Measurements from ENCODE around the gene CFAP410. TPM values are rescaled to one million over a fixed set of nuclear protein-coding genes. Genes with fewer than 3 reads are reported as not detected.

Gene CFAP410
- total RNA-seq, 6 experiments from 2014 or later, result 6.9 to 15.4 (median 13.1) TPM

GRCh38 chr21:44356636-44357035, 17.4 kb upstream of the CFAP410 start:
- no peak overlapping the region for H3K4me3 ChIP-seq
- no peaks in the 10 kb centered on the region for H3K9me3 ChIP-seq
- H3K27me3 ChIP-seq, result no peaks in the 10 kb centered on the region
- no peak overlapping the region for H3K27ac ChIP-seq
- intact Hi-C loops (cut with DNase I), result no loop called here
- peaks cover 0 to 10% (median 3%) of the 10 kb centered on the region in 4 donors for H3K4me1 ChIP-seq
- ATAC-seq, result no peak
- WGBS (ENCODE audit: insufficient coverage, low coverage, low lambda C conversion rate, missing lambda C conversion rate), result 78% methylated on average over 6 of the region's 6 CpGs
- TF ChIP-seq CTCF (IDR thresholded peaks at IDR 0.05) (no peak), POLR2A (IDR thresholded peaks at IDR 0.05) (no peak)
- no peak for DNase-seq
- no peaks in the 10 kb centered on the region for H3K36me3 ChIP-seq

GRCh38 chr21:44356160-44356559, 17.0 kb upstream of the CFAP410 start:
- no peak for TF ChIP-seq CTCF (IDR thresholded peaks at IDR 0.05)
- TF ChIP-seq POLR2A (IDR thresholded peaks at IDR 0.05), result no peak
- no peaks in the 10 kb centered on the region for H3K9me3 ChIP-seq
- no peak overlapping the region for H3K27ac ChIP-seq
- intact Hi-C loops (cut with DNase I), result no loop called here
- DNase-seq, result no peak
- H3K27me3 ChIP-seq, result peaks cover 0 to under 1% of the 10 kb centered on the region in 2 donors
- peaks cover 0 to 10% (median 3%) of the 10 kb centered on the region in 4 donors for H3K4me1 ChIP-seq
- no peaks in the 10 kb centered on the region for H3K36me3 ChIP-seq
- WGBS (ENCODE audit: insufficient coverage, low coverage, low lambda C conversion rate, missing lambda C conversion rate), result 84% methylated on average over 11 of the region's 11 CpGs
- no peak overlapping the region for H3K4me3 ChIP-seq
- no peak for ATAC-seq

- H3K4me1 ChIP-seq, result peaks cover 0 to 10% (median 3%) of the 10 kb centered on the region in 4 donors
- H3K27me3 ChIP-seq, result peaks cover 0 to 3% of the 10 kb centered on the region in 2 donors
- intact Hi-C loops (cut with DNase I), result no loop called here
- ATAC-seq (peak in 1 of 4 donors; percentile 24), DNase-seq (peak in 1 of 3 donors; percentile 58)
- WGBS (ENCODE audit: insufficient coverage, low coverage, low lambda C conversion rate, missing lambda C conversion rate), result 64% methylated on average over 17 of the region's 24 CpGs
- no peaks in the 10 kb centered on the region for H3K9me3 ChIP-seq
- no peak overlapping the region for H3K4me3 ChIP-seq
- H3K36me3 ChIP-seq, result no peaks in the 10 kb centered on the region
- peak overlapping the region in 1 of 3 donors; percentile 29 for H3K27ac ChIP-seq
- TF ChIP-seq POLR2A (IDR thresholded peaks at IDR 0.05) (no peak), CTCF (IDR thresholded peaks at IDR 0.05) (no peak)
Measured at GRCh38 chr21:44354775-44355771, 15.9 kb upstream of the CFAP410 start.

GRCh38 chr21:44354001-44354405, 14.8 kb upstream of the CFAP410 start:
- peaks cover 0 to 3% of the 10 kb centered on the region in 2 donors for H3K27me3 ChIP-seq
- 9% methylated on average over 5 of the region's 8 CpGs for WGBS (ENCODE audit: insufficient coverage, low coverage, low lambda C conversion rate, missing lambda C conversion rate)
- TF ChIP-seq POLR2A (IDR thresholded peaks at IDR 0.05) (peak; percentile 26), CTCF (IDR thresholded peaks at IDR 0.05) (no peak)
- intact Hi-C loops (cut with DNase I), result no loop called here
- H3K4me1 ChIP-seq, result peaks cover 0 to 10% (median 3%) of the 10 kb centered on the region in 4 donors
- H3K27ac ChIP-seq, result peak overlapping the region in 2 of 3 donors; percentile 47 to 49
- peak overlapping the region; percentile 4 to 26 (median 15) for H3K4me3 ChIP-seq
- ATAC-seq (peak; percentile 60 to 78 (median 68)), DNase-seq (peak in 1 of 3 donors; percentile 84)
- H3K9me3 ChIP-seq, result no peaks in the 10 kb centered on the region
- H3K36me3 ChIP-seq, result no peaks in the 10 kb centered on the region
